Measurements from ENCODE around the gene METTL15. TPM values are rescaled to one million over a fixed set of nuclear protein-coding genes. Genes with fewer than 3 reads are reported as not detected.

Gene METTL15
- total RNA-seq, 2 donors from 2014 or later, result 5.2 to 8.2 TPM

- intact Hi-C loops (cut with DNase I), result no loop called here
- no peak for ATAC-seq
Measured at GRCh38 chr11:28168718-28169117, 60.5 kb downstream of the METTL15 start.

DNA sequence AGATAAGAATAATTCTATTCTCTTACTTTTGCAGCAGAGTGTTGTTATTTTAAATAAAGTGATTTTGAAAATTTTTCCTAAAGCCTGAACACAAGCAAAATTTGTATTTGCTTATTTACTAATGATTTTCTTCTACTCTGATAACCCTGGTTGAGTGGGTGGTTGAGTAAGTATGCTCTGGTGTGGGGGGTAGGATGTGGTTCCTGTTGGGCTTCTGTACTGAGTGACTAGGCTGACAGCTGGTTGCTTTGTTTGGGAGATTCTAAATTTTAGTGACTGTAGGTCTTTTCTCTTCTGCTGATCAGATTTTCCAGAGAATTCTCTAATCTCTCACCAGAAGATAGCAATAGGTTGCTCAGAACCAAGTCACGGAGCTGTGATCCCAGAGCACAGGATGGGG lies 61.6 kb downstream of the METTL15 start:
- ATAC-seq (no peak), DNase-seq (no peak)
- intact Hi-C loops (cut with DNase I), result no loop called here
- no peaks in the 10 kb centered on the region for H3K36me3 ChIP-seq (replicated peaks in 1 of 2; ENCODE audit: insufficient read depth in 1 of 2, low read depth in 2 of 2)
- no peak for TF ChIP-seq CTCF (IDR thresholded peaks at IDR 0.05)
- no peak for TF ChIP-seq POLR2A (IDR thresholded peaks at IDR 0.05)
- H3K9me3 ChIP-seq, result no peaks in the 10 kb centered on the region
- no peaks in the 10 kb centered on the region for H3K4me1 ChIP-seq
- 90 to 93% methylated on average over 1 of the region's 1 CpG for WGBS, 2 donors
- H3K27me3 ChIP-seq, result no peaks in the 10 kb centered on the region
- H3K4me3 ChIP-seq, result no peak overlapping the region
- H3K27ac ChIP-seq, result no peak overlapping the region

More at GRCh38 chr11:28168718-28169117, 60.5 kb downstream of the METTL15 start:
- no peak for DNase-seq
- Histone ChIP-seq H3K4me1 (no peaks in the 10 kb centered on the region), H3K27ac (no peak overlapping the region), H3K4me3 (no peak overlapping the region), H3K9me3 (no peaks in the 10 kb centered on the region), H3K36me3 (replicated peaks in 1 of 2; ENCODE audit: insufficient read depth in 1 of 2, low read depth in 2 of 2) (no peaks in the 10 kb centered on the region), H3K27me3 (no peaks in the 10 kb centered on the region)
- no peak for TF ChIP-seq POLR2A (IDR thresholded peaks at IDR 0.05)
- no peak for TF ChIP-seq CTCF (IDR thresholded peaks at IDR 0.05)
- WGBS, 2 donors, result 78 to 83% methylated on average over 2 of the region's 2 CpGs

DNA sequence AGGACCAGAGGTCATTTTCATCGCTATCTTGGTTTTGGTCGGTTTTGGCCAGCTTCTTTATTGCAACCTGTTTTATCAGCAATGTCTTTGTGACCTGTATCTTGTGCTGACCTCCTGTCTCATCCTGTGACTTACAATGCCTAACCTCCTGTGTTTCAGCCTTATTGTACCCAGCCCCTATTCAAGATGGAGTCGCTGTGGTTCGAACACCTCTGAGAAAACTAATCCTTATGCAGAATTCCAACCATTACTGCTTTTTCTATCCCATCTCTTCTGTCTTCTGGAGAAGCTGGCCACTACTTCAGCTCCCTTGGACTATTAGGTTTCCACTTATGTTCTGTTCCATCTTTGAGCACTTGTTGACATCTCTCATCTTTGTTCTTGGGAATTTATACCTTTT lies 62.6 kb downstream of the METTL15 start:
- DNase-seq, result no peak
- Histone ChIP-seq H3K36me3 (replicated peaks in 1 of 2; ENCODE audit: insufficient read depth in 1 of 2, low read depth in 2 of 2) (no peaks in the 10 kb centered on the region), H3K4me1 (no peaks in the 10 kb centered on the region), H3K9me3 (no peaks in the 10 kb centered on the region), H3K27me3 (no peaks in the 10 kb centered on the region), H3K4me3 (no peak overlapping the region), H3K27ac (no peak overlapping the region)
- intact Hi-C loops (cut with DNase I), result no loop called here
- TF ChIP-seq CTCF (IDR thresholded peaks at IDR 0.05) (no peak), POLR2A (IDR thresholded peaks at IDR 0.05) (no peak)
- no peak for ATAC-seq
- WGBS, 2 donors, result 91 to 96% methylated on average over 4 of the region's 4 CpGs

- DNase-seq (no peak), ATAC-seq (no peak)
- 91% methylated on average over 1 of the region's 1 CpG for WGBS, 2 donors
- Histone ChIP-seq H3K4me3 (no peak overlapping the region), H3K4me1 (no peaks in the 10 kb centered on the region), H3K27ac (no peak overlapping the region), H3K9me3 (no peaks in the 10 kb centered on the region), H3K27me3 (no peaks in the 10 kb centered on the region), H3K36me3 (replicated peaks in 1 of 2; ENCODE audit: insufficient read depth in 1 of 2, low read depth in 2 of 2) (no peaks in the 10 kb centered on the region)
- TF ChIP-seq POLR2A (IDR thresholded peaks at IDR 0.05) (no peak), CTCF (IDR thresholded peaks at IDR 0.05) (no peak)
- intact Hi-C loops (cut with DNase I), result no loop called here
Measured at GRCh38 chr11:28176351-28176750, 68.2 kb downstream of the METTL15 start.

DNA sequence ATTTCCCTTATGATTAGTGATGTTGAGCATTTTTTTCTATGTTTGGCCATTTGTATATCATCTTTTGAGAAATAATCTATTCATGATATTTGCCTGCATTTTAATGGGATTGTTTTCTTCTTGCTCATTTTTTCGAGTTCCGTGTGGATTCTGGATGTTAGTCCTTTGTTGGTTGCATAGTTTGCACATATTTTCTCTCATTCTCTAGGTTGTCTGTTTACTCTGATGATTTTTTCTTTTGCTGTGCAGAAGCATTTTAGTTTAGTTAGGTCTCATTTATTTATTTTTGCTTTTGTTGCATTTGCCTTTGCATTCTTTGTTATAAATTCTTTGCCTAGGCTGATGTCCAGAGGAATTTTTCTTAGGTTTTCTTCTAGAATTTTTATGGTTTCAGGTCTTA lies 87.3 kb downstream of the METTL15 start:
- intact Hi-C loops (cut with DNase I), result no loop called here
- no peaks in the 10 kb centered on the region for H3K4me1 ChIP-seq
- 93% methylated on average over 2 of the region's 2 CpGs for WGBS, 2 donors
- H3K4me3 ChIP-seq, result no peak overlapping the region
- ATAC-seq (no peak), DNase-seq (no peak)
- no peaks in the 10 kb centered on the region for H3K9me3 ChIP-seq
- H3K36me3 ChIP-seq (replicated peaks in 1 of 2; ENCODE audit: insufficient read depth in 1 of 2, low read depth in 2 of 2), result no peaks in the 10 kb centered on the region
- H3K27me3 ChIP-seq, result no peaks in the 10 kb centered on the region
- no peak overlapping the region for H3K27ac ChIP-seq
- no peak for TF ChIP-seq CTCF (IDR thresholded peaks at IDR 0.05)
- no peak for TF ChIP-seq POLR2A (IDR thresholded peaks at IDR 0.05)
